Thyroid gland (tissue), 4 donors: ENCODE data around the gene SELENOT. TPM values are rescaled to one million over a fixed set of nuclear protein-coding genes. Genes with fewer than 3 reads are reported as not detected.
A peak's percentile ranks its signal among the peaks of the same experiment; 100 is the strongest.
"Not testable (repeated sequence)": the region's sequence is repeated elsewhere in the genome, so short reads cannot be mapped to it uniquely, and the experiment has no call there.

Experiments used
- DNase-seq, 2 donors: peaks; one replicate each; pipeline ENCODE4 v3.0.0-alpha.2; 2019
- H3K27ac ChIP-seq, 3 donors: fragments of 200-600 bp; sonication (generic); 1 replicate in 2 of 3; 2 replicates in 1 of 3; pipeline ENCODE4 v1.5.1; 2016 to 2019; ENCODE audit warnings: mild to moderate bottlenecking in 1 of 3, moderate library complexity in 1 of 3
- H3K27me3 ChIP-seq: fragments of 200-600 bp; sonication (generic); one replicate; pipeline ENCODE4 v1.5.1; 2019
- H3K36me3 ChIP-seq, 2 donors: fragments of 200-600 bp; sonication (generic); one replicate each; pipeline ENCODE4 v1.5.1; 2016 to 2019
- H3K4me1 ChIP-seq, 2 donors: fragments of 200-600 bp; sonication (generic); one replicate each; pipeline ENCODE4 v1.5.1; 2017 to 2019
- H3K4me3 ChIP-seq, 3 donors: fragments of 200-600 bp; sonication (generic); replicated peaks in 1 of 3; 1 replicate in 2 of 3; 2 replicates in 1 of 3; pipeline ENCODE4 v1.5.1; 2016; ENCODE audit warnings: mild to moderate bottlenecking in 1 of 3
- H3K9me3 ChIP-seq: fragments of 200-600 bp; sonication (generic); one replicate; pipeline ENCODE4 v1.5.1; 2017
- CTCF ChIP-seq, 6 experiments: fragments of 200-600 bp in 3 of 6; fragments of 450-650 bp in 3 of 6; sonication (generic) in 3 of 6; IDR thresholded peaks; one replicate each; pipeline ENCODE4 v1.5.1; 2016 to 2019; ENCODE audit warnings: antibody characterized with exemption in 6 of 6, mild to moderate bottlenecking in 2 of 6, inconsistent platforms in 1 of 6, moderate library complexity in 1 of 6
- POLR2A ChIP-seq, 2 donors: fragments of 450-650 bp; IDR thresholded peaks; one replicate each; pipeline ENCODE4 v1.6.1; 2017; ENCODE audit warnings: antibody characterized with exemption in 2 of 2, mild to moderate bottlenecking in 2 of 2, moderate library complexity in 1 of 2
- WGBS, 2 donors: methylation state at CpG; one replicate each; pipeline ENCODE4 v1.1.5; 2017; 5-methylcytosine and 5-hydroxymethylcytosine counted together
- intact Hi-C: fragments of 100-400 bp; cut with DNase I; formaldehyde crosslinking; loops from one replicate; pipeline ENCODE4 v1.15.1; 2023
- total RNA-seq, 4 donors: library from RNA; depleted of rRNA; stranded (reverse); fragments of >200 nt; gene quantifications; one replicate each; pipeline ENCODE4 v1.2.3, GENCODE V29; 2016

SELENOT gene
- total RNA-seq, 4 donors from 2014 or later, result 98.8 to 168 (median 137) TPM

- intact Hi-C loops, result no loop called here
- TF ChIP-seq CTCF (IDR thresholded peaks at IDR 0.05) (no peak), POLR2A (IDR thresholded peaks at IDR 0.05) (no peak)
- WGBS, 2 donors, result 33 to 38% methylated on average over 9 of the region's 9 CpGs
Measured at GRCh38 chr3:150588027-150588830, 14.9 kb upstream of the SELENOT start.

GRCh38 chr3:150589759-150590158, 13.4 kb upstream of the SELENOT start:
- Histone ChIP-seq H3K27ac (no peak overlapping the region), H3K4me1 (peaks cover 0 to 4% of the 10 kb centered on the region in 2 donors), H3K36me3 (peaks cover 4 to 10% of the 10 kb centered on the region in 2 donors), H3K27me3 (no peaks in the 10 kb centered on the region), H3K4me3 (no peak overlapping the region), H3K9me3 (no peaks in the 10 kb centered on the region)
- 50 to 66% methylated on average over 6 of the region's 6 CpGs for WGBS, 2 donors
- TF ChIP-seq POLR2A (IDR thresholded peaks at IDR 0.05) (no peak), CTCF (IDR thresholded peaks at IDR 0.05) (no peak)
- intact Hi-C loops, result no loop called here
- peak in 1 of 2 donors; percentile 18 for DNase-seq

More at GRCh38 chr3:150588027-150588830, 14.9 kb upstream of the SELENOT start:
- Histone ChIP-seq H3K4me1 (peaks cover 0 to 4% of the 10 kb centered on the region in 2 donors), H3K9me3 (no peaks in the 10 kb centered on the region), H3K36me3 (peaks cover 10 to 17% of the 10 kb centered on the region in 2 donors), H3K27ac (peak overlapping the region in 1 of 3 donors; percentile 39), H3K4me3 (no peak overlapping the region), H3K27me3 (no peaks in the 10 kb centered on the region)
- peak; percentile 51 to 61 for DNase-seq

GRCh38 chr3:150594150-150594549, 9.0 kb upstream of the SELENOT start:
- H3K36me3 ChIP-seq, result no peaks in the 10 kb centered on the region
- TF ChIP-seq POLR2A (IDR thresholded peaks at IDR 0.05) (no peak), CTCF (IDR thresholded peaks at IDR 0.05) (no peak)
- WGBS, 2 donors, result 94 to 95% methylated on average over 4 of the region's 4 CpGs
- no peak overlapping the region for H3K4me3 ChIP-seq
- no peak for DNase-seq
- intact Hi-C loops, result no loop called here
- H3K4me1 ChIP-seq, result no peaks in the 10 kb centered on the region
- H3K27ac ChIP-seq, result no peak overlapping the region
- no peaks in the 10 kb centered on the region for H3K9me3 ChIP-seq
- H3K27me3 ChIP-seq, result no peaks in the 10 kb centered on the region

- Histone ChIP-seq H3K4me1 (peaks cover 7% of the 10 kb centered on the region in 2 donors), H3K4me3 (no peak overlapping the region), H3K36me3 (no peaks in the 10 kb centered on the region), H3K27me3 (no peaks in the 10 kb centered on the region), H3K9me3 (no peaks in the 10 kb centered on the region), H3K27ac (no peak overlapping the region)
- intact Hi-C loops, result no loop called here
- WGBS, 2 donors, result 79 to 81% methylated on average over 4 of the region's 4 CpGs
- DNase-seq, result no peak
- no peak for TF ChIP-seq CTCF (IDR thresholded peaks at IDR 0.05)
- no peak for TF ChIP-seq POLR2A (IDR thresholded peaks at IDR 0.05)
Measured at GRCh38 chr3:150597646-150598045, 5.5 kb upstream of the SELENOT start.

- no peaks in the 10 kb centered on the region for H3K36me3 ChIP-seq
- H3K4me3 ChIP-seq, result no peak overlapping the region
- intact Hi-C loops, result loop anchor here (5.0 kb wide), 1 partner anchor 52 kb away; the partner anchor contains the start of genes EIF2A and SERP1
- 73 to 74% methylated on average over 4 of the region's 4 CpGs for WGBS, 2 donors
- peaks cover 12 to 14% of the 10 kb centered on the region in 2 donors for H3K4me1 ChIP-seq
- H3K27ac ChIP-seq, result no peak overlapping the region
- TF ChIP-seq CTCF (IDR thresholded peaks at IDR 0.05) (no peak), POLR2A (IDR thresholded peaks at IDR 0.05) (no peak)
- no peak for DNase-seq
- H3K27me3 ChIP-seq, result no peaks in the 10 kb centered on the region
- no peaks in the 10 kb centered on the region for H3K9me3 ChIP-seq
Measured at GRCh38 chr3:150599611-150600297, 3.4 kb upstream of the SELENOT start.

GRCh38 chr3:150600647-150601530, 2.2 kb upstream of the SELENOT start:
- not testable (repeated sequence) for H3K27ac ChIP-seq, H3K4me3 ChIP-seq, DNase-seq, H3K36me3 ChIP-seq, H3K9me3 ChIP-seq, H3K27me3 ChIP-seq
- intact Hi-C loops, result loop anchor here (5.0 kb wide), 1 partner anchor 54 kb away; the partner anchor contains the start of genes EIF2A and SERP1
- H3K4me1 ChIP-seq, result peaks cover 20 to 25% of the 10 kb centered on the region in 2 donors
- WGBS, 2 donors, result 93% methylated on average over 13 of the region's 13 CpGs
